GM21390 (cell line): ENCODE measurements around the gene C1QA.
"Not testable (repeated sequence)": the region's sequence is repeated elsewhere in the genome, so short reads cannot be mapped to it uniquely, and the experiment has no call there.

Source experiments
- ATAC-seq: cut with Tn5 transposase; IDR thresholded peaks from one replicate; pipeline ENCODE4 v1.9.1; 2021; ENCODE audit not compliant: unreplicated experiment

Gene C1QA

DNA sequence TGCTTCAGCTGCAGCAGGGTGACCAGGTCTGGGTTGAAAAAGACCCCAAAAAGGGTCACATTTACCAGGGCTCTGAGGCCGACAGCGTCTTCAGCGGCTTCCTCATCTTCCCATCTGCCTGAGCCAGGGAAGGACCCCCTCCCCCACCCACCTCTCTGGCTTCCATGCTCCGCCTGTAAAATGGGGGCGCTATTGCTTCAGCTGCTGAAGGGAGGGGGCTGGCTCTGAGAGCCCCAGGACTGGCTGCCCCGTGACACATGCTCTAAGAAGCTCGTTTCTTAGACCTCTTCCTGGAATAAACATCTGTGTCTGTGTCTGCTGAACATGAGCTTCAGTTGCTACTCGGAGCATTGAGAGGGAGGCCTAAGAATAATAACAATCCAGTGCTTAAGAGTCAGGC is 2.9 kb downstream of the C1QA start:
- ATAC-seq: no peak

DNA sequence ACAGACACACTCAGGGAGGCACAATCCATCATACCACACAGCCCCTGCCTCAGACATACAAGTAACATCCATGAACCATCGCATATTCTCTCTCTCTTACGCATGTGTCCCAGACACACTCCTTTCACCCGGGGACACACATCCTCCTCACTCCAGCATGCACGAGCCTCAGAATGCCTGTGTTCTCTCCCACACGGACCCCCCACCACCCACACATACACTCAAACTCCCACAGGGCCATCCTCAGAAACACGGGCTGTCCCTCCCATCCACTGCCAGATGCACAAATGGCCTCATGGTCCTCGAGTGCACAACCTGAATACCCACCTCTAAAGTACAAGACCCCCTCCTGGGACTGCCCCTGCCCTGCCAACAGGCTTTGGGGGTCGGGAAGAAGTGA is 4.8 kb downstream of the C1QA start:
- ATAC-seq: no peak

DNA sequence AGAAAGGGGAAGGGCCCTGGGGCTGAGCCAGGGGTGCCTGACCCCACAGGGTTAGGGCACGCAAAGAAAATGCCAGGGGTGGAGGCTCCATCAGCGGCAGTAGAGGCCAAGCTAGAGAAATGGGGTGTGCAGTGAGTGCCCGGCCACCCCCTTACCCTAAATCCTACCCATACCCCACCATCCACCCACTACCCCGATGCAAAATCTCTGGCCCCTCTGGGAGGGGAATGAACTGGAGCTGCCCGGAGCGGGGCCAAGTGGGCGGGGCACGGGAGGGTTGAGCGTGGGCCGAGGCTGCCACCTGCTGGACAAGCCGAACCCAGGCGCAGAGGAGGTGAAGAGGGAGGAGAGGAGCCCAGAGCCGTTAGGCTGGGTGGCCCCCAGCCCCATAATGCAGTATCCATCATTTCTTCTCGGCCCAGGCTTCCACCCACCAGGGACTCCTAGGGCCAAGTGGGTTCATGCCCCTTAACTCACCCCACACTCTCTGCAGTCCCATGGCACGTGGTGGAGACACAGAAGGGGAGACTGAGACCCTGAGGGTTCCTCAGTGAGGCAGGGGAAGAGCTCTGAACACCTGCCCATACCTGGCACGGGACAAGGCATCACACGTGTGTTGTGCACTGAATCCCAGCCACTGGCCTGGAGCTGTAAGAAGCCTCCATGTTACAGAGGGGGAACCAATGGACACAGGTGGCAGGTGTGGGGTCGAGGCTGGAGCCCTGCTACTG is 5.6 kb downstream of the C1QA start:
- no peak for ATAC-seq

DNA sequence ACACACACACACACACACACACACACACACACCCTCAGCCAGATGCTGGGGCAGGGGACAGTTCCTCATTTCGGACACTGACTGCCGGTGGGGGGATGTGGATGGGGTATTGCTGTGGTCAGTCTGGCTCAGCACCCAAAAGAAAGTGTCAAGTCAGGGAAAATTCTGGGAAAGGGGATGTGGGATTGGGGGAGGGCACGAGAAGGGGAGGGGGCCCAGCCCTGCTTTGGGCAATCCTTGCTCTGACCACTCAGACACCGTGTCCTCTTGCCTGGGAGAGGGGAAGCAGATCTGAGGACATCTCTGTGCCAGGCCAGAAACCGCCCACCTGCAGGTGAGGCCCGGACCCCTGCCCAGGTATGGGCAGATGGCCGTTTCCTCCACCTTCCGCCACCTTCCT is 7.0 kb downstream of the C1QA start, which contains the start of gene C1QC:
TSS of gene C1QC (plus strand) at position 253 of the 400 bp plus-strand sequence. CDS start 391 bp downstream, outside the sequence.
- ATAC-seq: no peak

DNA sequence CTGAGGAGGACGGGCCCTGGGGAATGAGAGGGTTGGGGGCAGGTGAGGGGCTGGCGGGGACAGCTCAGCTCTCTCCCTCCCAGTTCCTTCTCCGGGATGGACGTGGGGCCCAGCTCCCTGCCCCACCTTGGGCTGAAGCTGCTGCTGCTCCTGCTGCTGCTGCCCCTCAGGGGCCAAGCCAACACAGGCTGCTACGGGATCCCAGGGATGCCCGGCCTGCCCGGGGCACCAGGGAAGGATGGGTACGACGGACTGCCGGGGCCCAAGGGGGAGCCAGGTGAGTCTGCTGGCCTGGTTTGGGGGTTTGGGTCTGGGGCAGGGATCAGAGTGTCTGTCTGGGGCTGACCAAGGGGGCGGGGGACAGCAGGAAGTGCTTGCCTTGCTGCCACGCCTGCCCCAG is 7.5 kb downstream of the C1QA start:
- no peak for ATAC-seq

DNA sequence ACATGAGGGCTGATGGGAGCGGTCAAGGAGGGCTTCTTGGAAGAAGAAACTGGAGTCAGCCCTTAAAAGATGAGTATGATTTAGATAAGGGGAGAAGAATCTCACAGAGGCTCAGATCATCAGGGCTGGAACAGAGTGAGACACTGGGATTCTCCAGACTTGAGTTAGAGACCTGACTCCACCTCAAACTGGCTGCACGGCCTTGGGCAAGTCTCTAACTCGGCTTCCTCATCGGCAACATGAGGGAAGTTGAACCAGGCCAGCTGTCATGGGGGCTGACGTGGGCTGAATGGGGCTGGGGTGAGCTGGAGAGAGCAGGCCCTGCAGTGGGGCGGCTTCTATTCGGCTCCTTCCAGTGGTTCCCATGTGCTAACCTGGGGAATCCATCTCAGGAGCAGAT is 9.5 kb downstream of the C1QA start:
- ATAC-seq: no peak

DNA sequence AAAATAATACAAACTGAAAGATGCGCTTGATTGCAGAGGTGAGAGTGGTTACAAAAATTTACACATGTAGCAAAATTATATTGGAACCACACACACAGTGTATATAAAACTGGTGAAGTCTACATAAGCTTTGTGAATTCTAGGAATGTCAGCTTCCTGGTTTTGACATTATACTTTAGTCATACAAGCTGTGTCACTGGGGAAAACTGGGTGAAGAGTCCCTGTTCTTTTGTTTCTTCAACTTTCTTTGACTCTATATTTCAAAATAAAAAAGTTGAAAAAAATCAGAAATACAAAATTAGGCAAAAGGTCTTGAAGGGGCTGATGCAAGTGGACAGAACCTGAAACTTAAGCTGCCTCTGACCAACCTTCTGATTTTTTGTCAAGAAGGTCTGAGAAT is 10.0 kb downstream of the C1QA start:
- no peak for ATAC-seq

DNA sequence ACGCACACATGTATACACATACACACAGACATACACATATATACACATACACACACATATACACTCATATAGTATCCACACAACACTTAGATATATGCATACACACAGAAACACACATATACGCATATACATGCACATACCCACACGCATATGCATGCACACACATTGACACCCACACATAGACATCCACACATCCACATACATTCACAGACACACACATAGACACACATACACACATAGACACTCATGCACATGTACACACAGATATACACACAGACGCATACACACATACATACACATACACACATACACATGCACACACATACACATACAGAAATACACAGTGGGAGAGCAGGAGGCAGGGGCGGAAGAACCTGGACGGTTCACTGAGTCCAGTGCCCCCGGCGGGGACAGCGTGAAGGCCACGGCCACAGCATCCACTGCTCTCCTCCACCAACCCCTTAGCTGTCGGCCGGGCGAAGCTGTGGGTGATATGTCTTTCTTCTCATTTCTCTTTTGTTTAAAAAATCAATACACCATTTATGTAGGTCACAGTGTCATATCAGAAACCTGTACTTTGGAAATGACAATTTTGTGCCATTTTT is 13.8 kb downstream of the C1QA start:
- ATAC-seq: no peak

DNA sequence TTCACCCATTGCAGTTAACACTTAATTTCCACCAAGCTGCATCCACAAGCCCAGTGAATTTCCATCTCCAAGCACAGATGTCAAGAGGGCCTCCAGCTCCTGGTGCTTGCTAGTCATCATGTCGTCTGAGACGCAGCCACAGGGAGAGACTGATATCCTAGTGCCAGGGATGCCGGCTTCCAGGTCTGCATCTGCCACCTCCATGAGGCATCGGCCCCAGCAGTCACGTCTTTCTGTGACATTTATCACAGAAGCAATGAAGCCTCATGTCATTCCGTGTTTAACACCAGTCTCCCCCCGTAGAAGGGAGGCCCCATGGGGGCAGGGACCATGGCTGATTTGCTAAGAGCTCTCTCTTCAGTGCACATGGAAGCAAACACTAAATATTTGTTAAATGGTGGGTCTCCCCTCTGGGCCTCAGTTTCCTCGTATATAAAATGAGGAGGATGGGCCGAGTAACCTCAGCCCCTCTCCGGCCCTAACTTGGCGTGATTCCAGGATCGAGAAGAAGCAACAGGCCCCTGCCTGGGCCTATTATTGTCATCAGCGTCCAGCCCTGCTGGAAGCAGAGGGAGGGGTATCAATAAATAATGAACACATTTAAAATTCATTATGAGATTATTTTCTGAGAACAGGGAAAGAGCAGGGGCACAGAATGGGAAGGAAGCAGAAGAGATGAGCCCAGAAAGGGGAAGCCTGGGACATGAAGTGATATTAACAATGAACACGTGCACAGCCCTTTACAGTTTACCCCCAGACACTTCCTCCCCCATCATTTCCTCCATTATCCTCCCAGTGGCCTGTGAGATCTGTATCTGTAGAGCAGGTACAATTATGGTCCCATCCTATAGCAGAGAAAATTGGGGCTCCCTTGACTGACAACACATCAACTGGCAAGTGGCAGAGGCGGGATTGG is 15.8 kb downstream of the C1QA start:
- ATAC-seq: no peak

DNA sequence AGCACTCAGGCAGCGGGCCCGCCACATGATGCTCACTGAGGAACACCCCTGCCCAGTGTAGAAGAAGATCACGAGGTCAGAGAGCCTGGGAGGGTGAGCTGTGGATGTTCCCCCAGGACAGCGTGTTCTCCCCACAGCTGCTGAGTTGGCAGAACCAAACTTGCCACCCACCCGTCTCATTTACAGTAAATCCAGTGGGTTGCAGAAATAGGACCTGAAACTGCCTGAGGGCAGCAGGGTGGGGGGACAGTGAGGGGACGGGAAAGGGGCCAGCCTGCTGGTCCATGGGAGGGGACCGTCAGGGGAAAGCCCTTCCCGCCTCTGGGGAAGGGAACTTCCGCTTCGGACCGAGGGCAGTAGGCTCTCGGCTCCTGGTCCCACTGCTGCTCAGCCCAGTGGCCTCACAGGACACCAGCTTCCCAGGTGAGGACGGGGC is 16.5 kb downstream of the C1QA start, which contains the start of gene C1QB:
TSS of gene C1QB (plus strand) at position 356 of the 436 bp plus-strand sequence. CDS start 6,227 bp downstream, outside the sequence.
- no peak for ATAC-seq

DNA sequence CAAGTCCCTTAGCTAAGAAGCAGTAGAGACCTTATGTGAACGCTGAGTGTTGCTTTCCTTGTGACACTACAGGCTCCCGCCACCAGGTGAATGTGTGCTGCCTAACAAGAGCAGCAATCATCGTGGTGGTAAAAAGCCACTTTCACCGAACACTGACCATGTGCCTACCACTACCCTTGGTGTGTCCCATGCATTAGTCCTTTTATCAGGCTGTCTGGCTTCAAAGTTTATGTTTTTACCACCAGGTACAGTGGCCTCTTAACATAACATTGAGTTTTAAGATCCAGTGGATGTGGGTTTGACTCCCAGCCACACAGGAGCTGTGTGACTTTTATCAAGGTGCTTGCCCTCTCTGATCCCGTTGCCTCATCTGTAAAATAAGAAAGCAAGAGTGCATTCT is 18.3 kb downstream of the C1QA start:
- no peak for ATAC-seq

DNA sequence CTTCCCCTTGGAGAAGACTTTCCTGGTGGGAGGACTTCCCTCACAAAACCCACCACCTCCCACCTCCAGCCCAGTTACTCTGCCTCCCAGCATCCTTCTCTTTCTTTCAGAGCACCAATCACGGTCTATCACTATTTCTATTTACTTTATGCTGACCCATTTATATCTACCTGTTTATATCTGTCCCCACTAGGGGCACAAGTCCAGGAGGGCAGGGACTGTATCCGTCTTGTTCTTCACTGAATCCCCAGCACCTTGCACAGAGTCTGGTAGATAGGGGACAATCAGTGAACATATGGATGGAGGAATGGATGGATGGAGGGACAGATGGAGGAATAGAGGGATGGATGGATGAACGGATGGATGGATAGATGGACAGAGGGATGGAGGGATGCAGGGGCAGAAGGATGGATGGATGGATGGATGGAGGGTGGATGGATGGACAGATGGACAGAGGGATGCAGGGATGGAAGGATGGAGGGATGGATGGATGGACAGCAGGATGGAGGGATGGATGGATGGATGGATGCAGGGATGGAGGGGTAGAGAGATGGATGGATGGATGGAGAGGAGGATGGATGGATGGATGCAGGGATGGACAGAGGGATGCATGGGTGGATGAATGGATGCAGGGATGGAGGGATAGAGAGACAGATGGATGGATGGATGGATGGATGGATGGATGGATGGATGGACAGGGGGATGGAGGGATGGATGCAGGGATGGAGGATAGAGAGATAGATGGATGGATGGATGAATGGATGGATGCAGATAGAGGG is 22.1 kb downstream of the C1QA start:
- no peak for ATAC-seq

DNA sequence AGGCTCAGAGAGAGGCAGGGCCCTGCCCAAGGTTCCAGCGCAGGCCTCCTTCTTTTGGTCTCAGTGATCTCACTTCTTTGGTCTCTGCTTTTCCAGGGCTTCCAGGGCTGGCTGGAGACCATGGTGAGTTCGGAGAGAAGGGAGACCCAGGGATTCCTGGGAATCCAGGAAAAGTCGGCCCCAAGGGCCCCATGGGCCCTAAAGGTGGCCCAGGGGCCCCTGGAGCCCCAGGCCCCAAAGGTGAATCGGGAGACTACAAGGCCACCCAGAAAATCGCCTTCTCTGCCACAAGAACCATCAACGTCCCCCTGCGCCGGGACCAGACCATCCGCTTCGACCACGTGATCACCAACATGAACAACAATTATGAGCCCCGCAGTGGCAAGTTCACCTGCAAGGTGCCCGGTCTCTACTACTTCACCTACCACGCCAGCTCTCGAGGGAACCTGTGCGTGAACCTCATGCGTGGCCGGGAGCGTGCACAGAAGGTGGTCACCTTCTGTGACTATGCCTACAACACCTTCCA is 24.4 kb downstream of the C1QA start:
- no peak for ATAC-seq

DNA sequence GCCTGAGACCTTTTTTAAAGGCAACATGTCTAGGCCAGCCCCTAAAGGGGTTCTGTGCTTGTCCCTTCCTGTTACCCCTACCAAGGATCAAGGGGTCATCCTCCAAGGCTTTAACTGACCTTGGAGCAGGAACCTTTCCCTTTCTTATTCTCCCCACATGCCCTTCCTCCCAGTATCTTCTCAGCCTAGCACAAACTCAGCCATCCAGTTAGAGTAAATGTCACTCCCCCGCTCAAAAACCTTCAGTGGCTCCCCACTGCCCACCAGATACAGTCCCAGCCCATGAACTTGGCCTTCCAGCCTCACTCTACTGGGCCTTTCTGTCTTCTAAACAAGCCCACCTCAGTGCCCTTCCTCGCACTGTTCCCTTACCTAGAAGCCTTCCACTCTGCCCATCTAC is 25.5 kb downstream of the C1QA start:
- no peak for ATAC-seq

DNA sequence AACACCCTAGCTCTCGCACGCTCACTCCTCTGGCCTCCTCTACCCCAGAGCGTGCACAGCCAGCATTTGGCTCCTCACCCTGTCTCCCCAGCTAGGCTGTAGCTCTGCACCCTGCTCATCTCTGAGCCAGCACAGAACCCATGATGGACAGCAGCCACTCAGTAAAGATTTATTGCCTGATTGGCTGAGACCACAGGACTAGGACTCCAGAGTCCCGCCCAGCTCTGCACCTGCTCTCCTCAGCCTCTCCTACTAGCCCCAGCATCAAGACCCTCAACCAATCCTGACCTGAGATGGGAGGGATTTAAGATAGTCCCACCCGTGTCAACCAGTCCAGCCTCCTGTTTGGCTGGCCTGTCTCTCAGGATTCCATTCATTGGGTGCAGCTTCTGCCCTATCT is 25.9 kb downstream of the C1QA start:
- ATAC-seq: no peak

DNA sequence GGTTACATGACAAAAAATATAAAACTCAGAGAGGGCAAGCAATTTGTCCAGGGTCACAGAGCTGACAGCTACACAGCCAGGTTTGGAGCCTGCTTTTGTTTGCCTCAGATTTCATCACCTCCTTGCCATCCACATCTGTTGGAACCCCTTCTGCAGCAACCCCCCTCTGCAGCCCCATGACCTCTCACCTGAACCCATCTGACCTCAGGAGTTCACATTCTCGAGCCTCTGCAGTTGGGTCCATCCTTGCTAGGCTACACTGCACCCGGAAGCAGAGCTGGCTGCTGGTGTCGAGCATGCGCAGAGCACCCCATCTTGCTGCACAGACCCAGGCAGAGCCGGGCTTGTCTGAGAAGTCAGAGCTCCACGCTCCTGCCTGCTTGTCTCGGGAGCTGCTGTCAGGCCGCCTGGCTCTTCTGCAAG is 26.6 kb downstream of the C1QA start:
- ATAC-seq: no peak

DNA sequence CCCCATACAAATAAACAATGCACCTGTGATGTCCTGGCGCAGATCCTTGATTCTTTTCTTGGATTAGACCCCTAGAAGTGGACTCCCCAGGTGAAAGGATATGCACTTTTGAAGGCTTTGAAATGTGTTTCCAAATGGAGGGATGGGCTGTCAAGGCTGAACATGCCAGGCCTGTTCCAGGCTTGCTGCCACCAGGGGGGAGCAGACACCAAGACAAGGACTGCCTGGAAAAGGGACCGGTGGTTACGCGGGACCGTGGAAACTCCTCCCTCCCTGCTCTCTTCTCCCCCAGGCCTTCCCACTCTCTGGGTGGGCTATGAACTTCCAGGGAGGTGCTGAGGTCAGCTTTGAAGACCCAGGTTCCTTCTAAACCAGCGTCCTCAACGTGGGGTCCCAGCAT is 29.3 kb downstream of the C1QA start:
- no peak for ATAC-seq

DNA sequence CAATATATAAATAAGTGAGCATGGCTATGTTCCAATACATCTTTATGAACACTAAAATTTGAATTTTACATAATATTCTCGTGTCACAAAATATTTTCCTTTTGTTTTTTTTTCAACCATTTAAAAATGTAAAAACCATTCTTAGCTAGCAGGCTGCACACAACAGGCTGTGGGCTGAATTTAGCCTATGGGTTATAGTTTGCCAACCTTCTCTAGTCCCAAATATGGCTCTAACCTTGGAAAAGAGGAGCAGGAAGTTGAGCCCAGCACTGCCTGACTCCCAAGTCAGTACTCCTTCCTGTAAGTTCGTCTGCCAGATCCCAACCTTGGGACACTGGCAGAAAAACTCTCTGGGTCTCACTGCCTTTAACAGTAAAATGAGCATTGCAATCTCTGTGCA is 30.0 kb downstream of the C1QA start:
- ATAC-seq: no peak

DNA sequence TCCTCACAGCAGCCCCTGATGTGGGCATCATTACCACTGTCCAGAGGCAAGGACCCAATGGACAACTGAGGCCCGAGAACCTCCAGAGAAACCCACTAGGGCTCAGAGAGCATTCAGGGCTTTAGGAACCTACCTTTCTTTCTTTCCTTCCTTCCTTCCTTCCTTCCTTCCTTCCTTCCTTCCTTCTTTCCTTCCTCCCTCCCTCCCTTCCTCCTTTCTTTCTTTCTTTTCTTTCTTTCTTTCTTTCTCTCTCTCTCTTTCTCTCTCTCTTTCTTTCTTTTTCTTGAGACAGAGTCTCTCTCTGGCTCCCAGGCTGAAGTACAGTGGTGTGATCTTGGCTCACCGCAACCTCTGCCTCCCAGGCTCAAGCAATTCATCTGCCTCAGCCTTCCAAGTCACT is 32.4 kb downstream of the C1QA start:
- not testable (repeated sequence) for ATAC-seq

DNA sequence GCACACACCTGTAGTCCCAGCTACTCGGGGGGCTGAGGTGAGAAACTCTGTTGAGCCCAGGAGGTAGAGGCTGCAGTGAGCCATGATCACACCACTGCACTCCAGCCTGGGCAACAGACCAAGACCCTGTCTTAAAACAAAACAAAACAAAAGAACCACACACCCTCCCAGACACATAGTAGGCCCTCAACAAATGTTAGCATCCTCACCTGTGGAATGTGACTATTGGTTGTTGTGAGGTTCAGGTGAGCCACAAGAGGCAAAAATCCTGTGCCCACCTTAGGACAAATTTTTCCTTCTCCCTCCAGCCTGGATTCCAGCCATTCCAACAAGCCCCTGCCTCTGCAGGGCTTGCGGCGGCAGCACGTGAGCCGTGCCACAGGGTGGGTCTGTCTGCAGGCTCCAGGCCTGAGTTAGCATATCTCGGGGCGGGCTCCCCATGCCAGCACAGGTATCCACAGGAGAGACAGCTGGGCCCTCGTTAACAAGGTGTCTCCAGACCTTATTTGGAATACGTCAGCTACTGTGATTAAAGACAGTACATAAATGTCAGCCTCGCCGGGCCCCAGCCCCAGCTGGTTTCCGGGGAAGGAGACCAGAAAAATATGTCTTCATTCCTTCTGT is 34.0 kb downstream of the C1QA start:
- ATAC-seq: no peak
